ENCODE results near the gene SELENOH.
"Not testable (repeated sequence)": the region's sequence is repeated elsewhere in the genome, so short reads cannot be mapped to it uniquely, and the experiment has no call there.

SELENOH gene

GRCh38 chr11:57713835-57714234, 27.5 kb upstream of the SELENOH start:
- Histone ChIP-seq H3K4me3 (ENCODE audit: low read length) (peak overlapping the region; percentile 95), H3K9me3 (ENCODE audit: insufficient read depth, low read depth, low read length) (0 out of 2 replicates have a peak, but pooled peaks cover 3% of the 10 kb centered on the region), H3K27ac (ENCODE audit: low read depth, low read length) (no peak overlapping the region), H3K36me3 (ENCODE audit: insufficient read depth, low read length) (peaks cover 9% of the 10 kb centered on the region), H3K9ac (ENCODE audit: low read depth, low read length) (0 out of 2 replicates have a peak overlapping the region, but pooled peaks have one; percentile 92), H3K27me3 (ENCODE audit: insufficient read depth, low read length) (no peaks in the 10 kb centered on the region), H3K4me1 (ENCODE audit: insufficient read depth, low read length) (peaks cover 3% of the 10 kb centered on the region; the same call in 1 of the 2 replicates)
- WGBS: 93% methylated on average over 2 of the region's 2 CpGs

DNA sequence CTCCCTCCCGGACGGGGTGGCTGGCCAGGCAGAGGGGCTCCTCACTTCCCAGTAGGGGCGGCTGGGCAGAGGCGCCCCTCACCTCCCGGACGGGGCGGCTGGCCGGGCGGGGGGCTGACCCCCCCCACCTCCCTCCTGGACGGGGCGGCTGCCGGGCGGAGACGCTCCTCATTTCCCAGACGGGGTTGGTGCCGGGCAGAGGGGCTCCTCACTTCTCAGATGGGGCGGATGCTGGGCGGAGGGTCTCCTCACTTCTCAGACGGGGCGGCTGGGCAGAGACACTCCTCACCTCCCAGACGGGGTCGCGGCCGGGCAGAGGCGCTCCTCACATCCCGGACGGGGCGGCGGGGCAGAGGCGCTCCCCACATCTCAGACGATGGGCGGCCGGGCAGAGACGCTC, 24.6 kb upstream of the SELENOH start:
- not testable (repeated sequence) for H3K4me3 ChIP-seq (ENCODE audit: low read length); H3K9ac ChIP-seq (ENCODE audit: low read depth, low read length); H3K27ac ChIP-seq (ENCODE audit: low read depth, low read length); H3K9me3 ChIP-seq (ENCODE audit: insufficient read depth, low read depth, low read length); H3K4me1 ChIP-seq (ENCODE audit: insufficient read depth, low read length); H3K27me3 ChIP-seq (ENCODE audit: insufficient read depth, low read length)
- WGBS: 98% methylated on average over 17 of the region's 34 CpGs
- peaks cover 30% of the 10 kb centered on the region for H3K36me3 ChIP-seq (ENCODE audit: insufficient read depth, low read length)

- WGBS: 94% methylated on average over 2 of the region's 2 CpGs
- H3K4me1 ChIP-seq (ENCODE audit: insufficient read depth, low read length): peaks cover 16% of the 10 kb centered on the region; the same call in 1 of the 2 replicates
Observed at GRCh38 chr11:57727185-57727584, 14.1 kb upstream of the SELENOH start.

DNA sequence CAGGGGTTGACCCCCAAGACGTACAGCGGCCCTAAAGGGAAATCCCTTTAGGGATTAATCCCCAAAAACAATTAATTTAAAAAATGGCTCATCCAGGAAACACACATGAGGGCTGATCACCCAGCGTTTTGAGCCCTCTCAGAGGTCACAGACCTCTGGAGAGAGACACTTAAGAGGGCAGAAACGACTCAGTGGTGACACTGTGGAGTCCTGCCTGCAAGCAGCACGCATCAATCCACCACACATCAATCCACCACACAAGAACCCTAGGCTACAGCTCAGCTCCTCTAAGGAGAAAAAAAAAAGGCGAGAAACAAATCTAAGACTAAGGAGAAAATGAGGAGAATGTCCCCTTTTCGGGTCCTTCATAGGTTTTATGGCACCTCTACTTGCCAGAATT, 12.5 kb upstream of the SELENOH start:
- Histone ChIP-seq H3K4me3 (ENCODE audit: low read length) (no peak overlapping the region), H3K27me3 (ENCODE audit: insufficient read depth, low read length) (no peaks in the 10 kb centered on the region), H3K9me3 (ENCODE audit: insufficient read depth, low read depth, low read length) (no peaks in the 10 kb centered on the region), H3K9ac (ENCODE audit: low read depth, low read length) (0 out of 2 replicates have a peak overlapping the region, but pooled peaks have one; percentile 13), H3K4me1 (ENCODE audit: insufficient read depth, low read length) (peaks cover 16% of the 10 kb centered on the region; the same call in 1 of the 2 replicates), H3K27ac (ENCODE audit: low read depth, low read length) (peak overlapping the region; percentile 32; the same call in 1 of the 2 replicates), H3K36me3 (ENCODE audit: insufficient read depth, low read length) (peaks cover 10% of the 10 kb centered on the region)
- 69% methylated on average over 7 of the region's 7 CpGs for WGBS

More at GRCh38 chr11:57727185-57727584, 14.1 kb upstream of the SELENOH start:
- Histone ChIP-seq H3K36me3 (ENCODE audit: insufficient read depth, low read length) (peaks cover 12% of the 10 kb centered on the region), H3K9me3 (ENCODE audit: insufficient read depth, low read depth, low read length) (no peaks in the 10 kb centered on the region), H3K27ac (ENCODE audit: low read depth, low read length) (no peak overlapping the region), H3K4me3 (ENCODE audit: low read length) (no peak overlapping the region), H3K9ac (ENCODE audit: low read depth, low read length) (no peak overlapping the region), H3K27me3 (ENCODE audit: insufficient read depth, low read length) (no peaks in the 10 kb centered on the region)

DNA sequence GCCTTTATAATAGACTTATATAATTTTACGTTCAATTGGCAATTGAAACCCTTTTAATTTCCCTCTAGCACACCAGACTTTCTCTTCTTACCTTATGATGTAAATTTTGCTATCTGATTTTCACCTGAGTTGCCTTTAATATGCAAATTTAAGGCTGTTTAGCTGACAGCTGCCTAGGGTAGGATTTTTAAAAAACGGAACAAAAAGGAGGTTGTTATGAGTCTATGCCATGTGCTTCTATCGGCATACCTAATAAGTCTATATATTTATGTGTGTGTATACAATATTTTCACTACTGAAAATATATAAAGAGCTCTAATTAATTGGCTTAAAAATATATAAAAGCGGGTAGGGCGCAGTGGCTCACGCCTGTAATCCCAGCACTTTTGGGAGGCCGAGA, 11.8 kb upstream of the SELENOH start:
- H3K36me3 ChIP-seq (ENCODE audit: insufficient read depth, low read length): peaks cover 10% of the 10 kb centered on the region
- no peak overlapping the region for H3K9ac ChIP-seq (ENCODE audit: low read depth, low read length)
- no peaks in the 10 kb centered on the region for H3K27me3 ChIP-seq (ENCODE audit: insufficient read depth, low read length)
- 83% methylated on average over 5 of the region's 7 CpGs for WGBS
- no peak overlapping the region for H3K4me3 ChIP-seq (ENCODE audit: low read length)
- peaks cover 16% of the 10 kb centered on the region; the same call in 1 of the 2 replicates for H3K4me1 ChIP-seq (ENCODE audit: insufficient read depth, low read length)
- H3K27ac ChIP-seq (ENCODE audit: low read depth, low read length): no peak overlapping the region; the same call in 1 of the 2 replicates
- no peaks in the 10 kb centered on the region for H3K9me3 ChIP-seq (ENCODE audit: insufficient read depth, low read depth, low read length)

GRCh38 chr11:57732661-57733060, 8.6 kb upstream of the SELENOH start:
- no peak overlapping the region for H3K9ac ChIP-seq (ENCODE audit: low read depth, low read length)
- H3K27ac ChIP-seq (ENCODE audit: low read depth, low read length): no peak overlapping the region
- peaks cover 21% of the 10 kb centered on the region; the same call in 1 of the 2 replicates for H3K4me1 ChIP-seq (ENCODE audit: insufficient read depth, low read length)
- H3K27me3 ChIP-seq (ENCODE audit: insufficient read depth, low read length): no peaks in the 10 kb centered on the region
- H3K4me3 ChIP-seq (ENCODE audit: low read length): no peak overlapping the region
- H3K36me3 ChIP-seq (ENCODE audit: insufficient read depth, low read length): peaks cover 15% of the 10 kb centered on the region
- 100% methylated on average over 1 of the region's 1 CpG for WGBS
- H3K9me3 ChIP-seq (ENCODE audit: insufficient read depth, low read depth, low read length): no peaks in the 10 kb centered on the region

DNA sequence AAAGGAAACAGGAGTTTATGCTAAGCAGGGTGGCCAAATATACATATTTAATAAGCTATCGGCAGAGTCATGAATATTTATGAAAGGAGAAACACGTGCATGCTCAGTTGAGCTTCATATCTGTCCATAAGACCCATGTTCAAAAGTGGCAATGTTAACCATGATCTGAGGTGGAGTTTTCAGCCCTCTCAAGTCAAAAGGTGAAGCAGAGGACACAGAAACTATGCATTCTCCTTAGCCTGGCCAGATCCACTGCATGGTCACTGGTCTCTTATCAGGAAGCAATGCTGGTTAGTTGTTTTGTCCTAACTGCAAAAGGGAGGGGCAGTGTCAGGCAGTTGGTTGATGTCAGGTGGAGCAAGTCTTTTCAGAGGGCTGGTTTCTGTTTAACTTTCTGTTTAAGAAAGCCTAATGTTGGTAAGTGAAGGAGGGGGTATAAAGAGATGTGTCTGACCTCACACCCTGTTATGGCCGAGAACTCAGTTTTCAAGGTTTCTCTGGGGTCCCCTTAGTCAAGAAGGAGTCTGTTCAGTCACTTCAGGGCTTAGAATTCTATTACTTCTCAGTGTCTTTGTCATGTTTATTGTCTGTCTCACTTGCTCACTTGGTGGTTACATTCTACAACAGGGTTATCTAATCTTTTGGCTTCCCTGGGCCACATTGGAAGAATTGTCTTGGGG, 5.5 kb upstream of the SELENOH start:
- Histone ChIP-seq H3K9ac (ENCODE audit: low read depth, low read length) (no peak overlapping the region), H3K4me3 (ENCODE audit: low read length) (no peak overlapping the region), H3K9me3 (ENCODE audit: insufficient read depth, low read depth, low read length) (no peaks in the 10 kb centered on the region), H3K27ac (ENCODE audit: low read depth, low read length) (no peak overlapping the region), H3K36me3 (ENCODE audit: insufficient read depth, low read length) (peaks cover 42% of the 10 kb centered on the region), H3K4me1 (ENCODE audit: insufficient read depth, low read length) (0 out of 2 replicates have a peak, but pooled peaks cover 6% of the 10 kb centered on the region), H3K27me3 (ENCODE audit: insufficient read depth, low read length) (no peaks in the 10 kb centered on the region)
- WGBS: 61% methylated on average over 3 of the region's 3 CpGs

GRCh38 chr11:57742087-57742452, 779 bp downstream of the SELENOH start:
- peak overlapping the region; percentile 94 for H3K9ac ChIP-seq (ENCODE audit: low read depth, low read length)
- H3K36me3 ChIP-seq (ENCODE audit: insufficient read depth, low read length): peaks cover 62% of the 10 kb centered on the region
- H3K27me3 ChIP-seq (ENCODE audit: insufficient read depth, low read length): no peaks in the 10 kb centered on the region
- WGBS: 5% methylated on average over 10 of the region's 10 CpGs
- H3K4me3 ChIP-seq (ENCODE audit: low read length): peak overlapping the region; percentile 82
- H3K9me3 ChIP-seq (ENCODE audit: insufficient read depth, low read depth, low read length): no peaks in the 10 kb centered on the region
- peak overlapping the region; percentile 87 for H3K27ac ChIP-seq (ENCODE audit: low read depth, low read length)
- H3K4me1 ChIP-seq (ENCODE audit: insufficient read depth, low read length): peaks cover 6% of the 10 kb centered on the region; the same call in 1 of the 2 replicates

DNA sequence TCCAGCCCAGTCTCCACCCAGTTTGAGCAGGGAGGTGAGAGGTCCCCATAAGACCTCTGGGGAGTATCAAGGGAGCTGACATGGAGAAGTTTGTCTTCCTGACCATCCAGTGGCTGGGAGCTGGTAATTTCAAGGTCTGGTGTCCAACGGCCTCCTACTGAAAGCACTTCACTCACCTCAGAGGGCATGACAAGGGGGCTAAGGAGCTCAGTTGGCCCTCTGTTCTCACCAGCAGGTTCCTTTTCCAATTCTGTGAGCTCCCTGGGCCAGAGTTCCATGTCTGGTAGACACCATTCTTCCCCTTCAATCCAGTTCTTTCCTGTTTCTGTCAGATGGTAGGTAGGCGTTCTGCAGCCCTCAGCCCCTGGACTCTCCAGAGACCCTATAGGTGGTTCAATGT, 3.1 kb downstream of the SELENOH start:
- no peak overlapping the region for H3K9ac ChIP-seq (ENCODE audit: low read depth, low read length)
- H3K4me3 ChIP-seq (ENCODE audit: low read length): no peak overlapping the region
- H3K36me3 ChIP-seq (ENCODE audit: insufficient read depth, low read length): peaks cover 40% of the 10 kb centered on the region
- H3K4me1 ChIP-seq (ENCODE audit: insufficient read depth, low read length): peaks cover 9% of the 10 kb centered on the region
- no peaks in the 10 kb centered on the region for H3K9me3 ChIP-seq (ENCODE audit: insufficient read depth, low read depth, low read length)
- H3K27me3 ChIP-seq (ENCODE audit: insufficient read depth, low read length): no peaks in the 10 kb centered on the region
- no peak overlapping the region for H3K27ac ChIP-seq (ENCODE audit: low read depth, low read length)
- 91% methylated on average over 2 of the region's 2 CpGs for WGBS

DNA sequence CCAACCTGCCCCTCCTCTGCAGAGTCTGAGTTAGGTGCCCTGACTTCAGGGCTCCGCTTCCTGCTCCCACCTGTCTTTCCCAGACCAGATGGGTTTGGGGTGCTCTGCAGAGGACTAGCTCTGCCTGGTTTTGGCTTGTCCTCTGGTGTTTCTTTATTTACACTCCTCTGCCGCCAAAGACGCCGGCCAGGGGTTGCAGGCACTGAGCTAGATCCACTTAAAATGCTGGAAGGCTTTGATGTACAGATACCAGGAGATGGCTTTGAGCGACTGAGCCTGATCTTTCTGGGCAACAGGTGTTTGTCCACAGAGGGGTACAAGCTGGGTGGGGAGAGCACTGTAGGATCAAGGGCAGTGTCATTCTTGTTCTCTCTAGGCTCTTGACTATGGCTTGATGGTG, 3.9 kb downstream of the SELENOH start:
- 95% methylated on average over 5 of the region's 5 CpGs for WGBS

GRCh38 chr11:57746920-57747319, 5.6 kb downstream of the SELENOH start:
- peaks cover 30% of the 10 kb centered on the region for H3K36me3 ChIP-seq (ENCODE audit: insufficient read depth, low read length)
- peaks cover 9% of the 10 kb centered on the region for H3K4me1 ChIP-seq (ENCODE audit: insufficient read depth, low read length)
- no peak overlapping the region for H3K4me3 ChIP-seq (ENCODE audit: low read length)
- H3K9me3 ChIP-seq (ENCODE audit: insufficient read depth, low read depth, low read length): no peaks in the 10 kb centered on the region
- no peak overlapping the region for H3K27ac ChIP-seq (ENCODE audit: low read depth, low read length)
- no peaks in the 10 kb centered on the region for H3K27me3 ChIP-seq (ENCODE audit: insufficient read depth, low read length)
- H3K9ac ChIP-seq (ENCODE audit: low read depth, low read length): no peak overlapping the region
- WGBS: 90% methylated on average over 1 of the region's 1 CpG

More for the DNA sequence above, 3.9 kb downstream of the SELENOH start:
- Histone ChIP-seq H3K9ac (ENCODE audit: low read depth, low read length) (no peak overlapping the region), H3K4me3 (ENCODE audit: low read length) (no peak overlapping the region), H3K27me3 (ENCODE audit: insufficient read depth, low read length) (no peaks in the 10 kb centered on the region), H3K27ac (ENCODE audit: low read depth, low read length) (no peak overlapping the region), H3K4me1 (ENCODE audit: insufficient read depth, low read length) (peaks cover 9% of the 10 kb centered on the region), H3K36me3 (ENCODE audit: insufficient read depth, low read length) (peaks cover 33% of the 10 kb centered on the region), H3K9me3 (ENCODE audit: insufficient read depth, low read depth, low read length) (no peaks in the 10 kb centered on the region)
